Hematopoietic multipotent progenitor cell (in vitro differentiated cells): ENCODE data around the gene TOR1A. TPM values are rescaled to one million over a fixed set of nuclear protein-coding genes. Genes with fewer than 3 reads are reported as not detected.

Experiments used
- DNase-seq, 3 donors: peaks; one replicate each; pipeline ENCODE4 v3.0.0-alpha.2; 2011 to 2015; ENCODE audit warnings: low read depth in 2 of 3, low spot score in 2 of 3
- total RNA-seq: library from RNA; depleted of rRNA; stranded (reverse); fragments of >200 nt; gene quantifications from one replicate; pipeline ENCODE4 v1.2.3, GENCODE V29; 2012

TOR1A gene
- total RNA-seq, 1 donor: 28.5 TPM

- no peak for DNase-seq
These were observed 29.7 kb upstream of the TOR1A start for GRCh38 chr9:129853614-129854013.

- no peak for DNase-seq
These were observed 28.6 kb upstream of the TOR1A start for GRCh38 chr9:129852579-129852978.

GRCh38 chr9:129851821-129852220, 27.9 kb upstream of the TOR1A start:
- DNase-seq: no peak

GRCh38 chr9:129850821-129851550, 27.1 kb upstream of the TOR1A start:
- no peak for DNase-seq

- DNase-seq: no peak
These were observed 26.0 kb upstream of the TOR1A start for GRCh38 chr9:129849901-129850300.

GRCh38 chr9:129848712-129849441, 24.9 kb upstream of the TOR1A start:
- DNase-seq: no peak

- DNase-seq: no peak
These were observed 21.4 kb upstream of the TOR1A start for GRCh38 chr9:129845373-129845772.

GRCh38 chr9:129841071-129841470, 17.1 kb upstream of the TOR1A start:
- no peak for DNase-seq

GRCh38 chr9:129840034-129840433, 16.1 kb upstream of the TOR1A start:
- no peak for DNase-seq

GRCh38 chr9:129839324-129840023, 15.5 kb upstream of the TOR1A start:
- no peak for DNase-seq

- no peak for DNase-seq
These were observed 14.8 kb upstream of the TOR1A start for GRCh38 chr9:129838707-129839259.

GRCh38 chr9:129836311-129837007, 12.5 kb upstream of the TOR1A start:
- DNase-seq: peak in 2 of 3 donors; percentile 60 to 73

GRCh38 chr9:129835860-129836223, 11.9 kb upstream of the TOR1A start:
- no peak for DNase-seq

GRCh38 chr9:129835128-129835859, 11.4 kb upstream of the TOR1A start, which contains the start of the genes C9orf78 and USP20:
TSS of gene C9orf78 (minus strand) at chr9:129835275. CDS start at chr9:129835221, 54 bp downstream.
TSS of gene USP20 (plus strand) at chr9:129835458. CDS start at chr9:129852556, 17,098 bp downstream.
- peak; percentile 97 to 98 (median 97) for DNase-seq

GRCh38 chr9:129834489-129835127, 10.7 kb upstream of the TOR1A start:
- DNase-seq: no peak

- DNase-seq: no peak
These were observed 9.0 kb upstream of the TOR1A start for GRCh38 chr9:129832982-129833381.

- DNase-seq: no peak
These were observed 5.0 kb upstream of the TOR1A start for GRCh38 chr9:129828969-129829368.

GRCh38 chr9:129828051-129828450, 4.1 kb upstream of the TOR1A start:
- peak in 1 of 3 donors; percentile 49 for DNase-seq

- no peak for DNase-seq
These were observed 2.8 kb upstream of the TOR1A start for GRCh38 chr9:129826759-129827158.
